SK-N-SH treated with all-trans-retinoic acid at 6 μM for 48 hours (cell line): Measurements from ENCODE around the gene LAMB4.

Experiments
- ATAC-seq: fragments of 200-7000 bp; cut with Tn5 transposase; 3 replicates; pipeline ENCODE4 v1.9.1; 2020; ENCODE audit warnings: mild to moderate bottlenecking, moderate library complexity
- BACH2 ChIP-seq: fragments of 250-450 bp; sonication (Bioruptor Pico); IDR thresholded peaks from 2 replicates; pipeline ENCODE4 v1.9.0; 2021; ENCODE audit warnings: mild to moderate bottlenecking, borderline replicate concordance
- CREB5 ChIP-seq: fragments of 250-450 bp; sonication (Bioruptor Pico); IDR thresholded peaks from 2 replicates; pipeline ENCODE4 v1.5.1; 2020; ENCODE audit warnings: low read depth, mild to moderate bottlenecking, moderate library complexity
- CSDC2 ChIP-seq: fragments of 250-450 bp; sonication (Bioruptor Pico); IDR thresholded peaks from 2 replicates; pipeline ENCODE4 v1.5.0; 2020; ENCODE audit warnings: mild to moderate bottlenecking, moderate library complexity
- ESRRG ChIP-seq: fragments of 250-450 bp; sonication (Bioruptor Pico); IDR thresholded peaks from 2 replicates; pipeline ENCODE4 v1.6.1; 2021; ENCODE audit warnings: mild to moderate bottlenecking
- GLIS3 ChIP-seq: fragments of 250-450 bp; sonication (Bioruptor Pico); IDR thresholded peaks from 2 replicates; pipeline ENCODE4 v1.5.0; 2020; ENCODE audit warnings: mild to moderate bottlenecking, moderate library complexity
- OSR1 ChIP-seq: fragments of 250-450 bp; sonication (Bioruptor Pico); IDR thresholded peaks from 2 replicates; pipeline ENCODE4 v1.8.0; 2022; ENCODE audit warnings: moderate library complexity, mild to moderate bottlenecking, inconsistent platforms
- PATZ1 ChIP-seq: fragments of 250-450 bp; sonication (Bioruptor Pico); IDR thresholded peaks from 2 replicates; pipeline ENCODE4 v1.8.0; 2020; ENCODE audit warnings: mild to moderate bottlenecking, moderate library complexity, borderline replicate concordance
- PPARA ChIP-seq: fragments of 250-450 bp; sonication (Bioruptor Pico); IDR thresholded peaks from 2 replicates; pipeline ENCODE4 v1.5.0; 2020; ENCODE audit warnings: mild to moderate bottlenecking, borderline replicate concordance
- RARB ChIP-seq: fragments of 250-450 bp; sonication (Bioruptor Pico); IDR thresholded peaks from 2 replicates; pipeline ENCODE4 v1.8.0; 2021; ENCODE audit warnings: mild to moderate bottlenecking, moderate library complexity
- SNAI2 ChIP-seq: fragments of 250-450 bp; sonication (Bioruptor Pico); IDR thresholded peaks from 2 replicates; pipeline ENCODE4 v1.5.0; 2020; ENCODE audit warnings: mild to moderate bottlenecking, moderate library complexity
- TCF4 ChIP-seq: fragments of 250-450 bp; sonication (Bioruptor Pico); IDR thresholded peaks from 2 replicates; pipeline ENCODE4 v1.8.0; 2021; ENCODE audit warnings: mild to moderate bottlenecking, moderate library complexity, borderline replicate concordance
- TOX ChIP-seq: fragments of 250-450 bp; sonication (Bioruptor Pico); IDR thresholded peaks from 2 replicates; pipeline ENCODE4 v1.8.0; 2021; ENCODE audit warnings: mild to moderate bottlenecking, moderate library complexity, borderline replicate concordance
- ZC3H10 ChIP-seq: fragments of 250-450 bp; sonication (Bioruptor Pico); IDR thresholded peaks from 2 replicates; pipeline ENCODE4 v1.5.1; 2021; ENCODE audit warnings: mild to moderate bottlenecking, moderate library complexity
- ZFP3 ChIP-seq: fragments of 250-450 bp; sonication (Bioruptor Pico); IDR thresholded peaks from 2 replicates; pipeline ENCODE4 v1.5.0; 2020; ENCODE audit warnings: mild to moderate bottlenecking, moderate library complexity
- ZFP30 ChIP-seq: fragments of 450-650 bp; formaldehyde crosslinking; IDR thresholded peaks from 2 replicates; pipeline ENCODE4 v1.5.0; 2022; ENCODE audit warnings: mild to moderate bottlenecking, moderate library complexity
- ZNF565 ChIP-seq: fragments of 450-650 bp; formaldehyde crosslinking; conservative IDR thresholded peaks from 2 replicates; pipeline ENCODE4 v1.5.0; 2020; ENCODE audit warnings: low read depth, mild to moderate bottlenecking, moderate library complexity
- ZNF70 ChIP-seq: fragments of 450-650 bp; formaldehyde crosslinking; IDR thresholded peaks from 2 replicates; pipeline ENCODE4 v1.5.0; 2020; ENCODE audit warnings: mild to moderate bottlenecking, moderate library complexity
- ZNF8 ChIP-seq: fragments of 450-650 bp; formaldehyde crosslinking; IDR thresholded peaks from 2 replicates; pipeline ENCODE4 v1.5.0; 2020; ENCODE audit warnings: mild to moderate bottlenecking, moderate library complexity
- TF ChIP-seq, protein P1 (sequence below): fragments of 250-450 bp; sonication (Bioruptor Pico); IDR thresholded peaks from 2 replicates; pipeline ENCODE4 v1.5.0; 2020; ENCODE audit warnings: mild to moderate bottlenecking, moderate library complexity
- TF ChIP-seq, protein P2 (sequence below): fragments of 250-450 bp; sonication (Bioruptor Pico); IDR thresholded peaks from 2 replicates; pipeline ENCODE4 v1.8.0; 2021; ENCODE audit warnings: low read depth, mild to moderate bottlenecking, moderate library complexity, borderline replicate concordance

LAMB4 gene

GRCh38 chr7:107980671-107981190 is 149.4 kb downstream of the LAMB4 start:
- no peak for ATAC-seq
- no peak for TF ChIP-seq SNAI2
- TF ChIP-seq ZFP3 (CRISPR knock-in tag) = no peak
- TF ChIP-seq RARB (CRISPR knock-in tag) = no peak

DNA sequence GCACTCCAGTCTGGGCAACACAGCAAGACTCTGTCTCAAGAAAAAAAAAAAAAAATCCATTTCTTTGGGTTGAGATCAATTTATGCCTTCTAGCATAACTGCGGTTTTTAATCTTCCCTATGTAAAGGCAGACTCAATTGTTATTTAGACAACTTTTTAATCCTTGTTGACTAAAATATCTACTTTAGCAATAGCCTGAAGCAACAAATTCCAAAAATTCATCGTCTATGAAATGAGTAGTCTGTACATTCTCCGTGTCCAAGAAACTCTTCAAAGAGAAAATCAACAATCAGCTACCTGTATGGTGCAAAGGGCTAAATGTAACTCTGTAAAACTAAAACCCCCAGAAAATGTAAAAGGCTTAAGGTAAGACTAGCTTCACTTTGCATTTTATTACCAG is 150.0 kb downstream of the LAMB4 start:
- TF ChIP-seq TOX = no peak
- TF ChIP-seq GLIS3 (CRISPR knock-in tag) = no peak
- ATAC-seq = no peak

DNA sequence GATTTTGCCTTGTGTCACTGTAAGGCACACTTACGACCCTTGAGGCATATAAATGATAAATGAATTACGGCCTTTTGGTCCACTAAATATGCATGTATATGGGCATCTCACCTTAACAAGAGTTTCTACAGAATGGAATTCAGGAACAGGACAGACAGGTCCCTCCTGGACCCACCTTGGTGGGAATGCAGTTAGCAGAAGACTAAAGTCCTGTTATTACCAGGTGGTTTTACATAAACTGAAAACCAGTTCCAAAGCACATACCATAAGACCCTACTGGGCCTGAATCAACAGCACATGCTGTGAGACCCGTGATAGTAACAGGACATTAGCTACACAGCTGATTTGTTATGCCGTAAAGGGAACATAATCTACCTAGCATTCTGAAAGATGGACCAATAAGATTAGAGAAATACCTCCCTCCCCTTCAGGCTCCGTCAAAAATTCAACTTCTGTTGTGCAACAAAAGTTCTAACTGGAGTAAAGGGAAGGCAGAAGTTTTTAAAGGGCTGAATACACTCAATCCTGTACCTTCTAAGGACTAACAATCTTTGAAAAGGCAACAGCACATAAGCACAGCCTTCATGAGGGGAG is 151.2 kb downstream of the LAMB4 start:
- no peak for TF ChIP-seq PPARA (CRISPR knock-in tag)
- TF ChIP-seq RARB (CRISPR knock-in tag) = no peak
- TF ChIP-seq OSR1 (CRISPR knock-in tag) = no peak
- no peak for TF ChIP-seq GLIS3 (CRISPR knock-in tag)
- no peak for TF ChIP-seq ZNF8 (CRISPR knock-in tag)
- no peak for TF ChIP-seq ZFP3 (CRISPR knock-in tag)
- no peak for TF ChIP-seq CSDC2
- no peak for TF ChIP-seq ZFP30 (CRISPR knock-in tag)
- TF ChIP-seq SNAI2 = no peak
- no peak for TF ChIP-seq PATZ1 (CRISPR knock-in tag)
- TF ChIP-seq, protein P1, sequence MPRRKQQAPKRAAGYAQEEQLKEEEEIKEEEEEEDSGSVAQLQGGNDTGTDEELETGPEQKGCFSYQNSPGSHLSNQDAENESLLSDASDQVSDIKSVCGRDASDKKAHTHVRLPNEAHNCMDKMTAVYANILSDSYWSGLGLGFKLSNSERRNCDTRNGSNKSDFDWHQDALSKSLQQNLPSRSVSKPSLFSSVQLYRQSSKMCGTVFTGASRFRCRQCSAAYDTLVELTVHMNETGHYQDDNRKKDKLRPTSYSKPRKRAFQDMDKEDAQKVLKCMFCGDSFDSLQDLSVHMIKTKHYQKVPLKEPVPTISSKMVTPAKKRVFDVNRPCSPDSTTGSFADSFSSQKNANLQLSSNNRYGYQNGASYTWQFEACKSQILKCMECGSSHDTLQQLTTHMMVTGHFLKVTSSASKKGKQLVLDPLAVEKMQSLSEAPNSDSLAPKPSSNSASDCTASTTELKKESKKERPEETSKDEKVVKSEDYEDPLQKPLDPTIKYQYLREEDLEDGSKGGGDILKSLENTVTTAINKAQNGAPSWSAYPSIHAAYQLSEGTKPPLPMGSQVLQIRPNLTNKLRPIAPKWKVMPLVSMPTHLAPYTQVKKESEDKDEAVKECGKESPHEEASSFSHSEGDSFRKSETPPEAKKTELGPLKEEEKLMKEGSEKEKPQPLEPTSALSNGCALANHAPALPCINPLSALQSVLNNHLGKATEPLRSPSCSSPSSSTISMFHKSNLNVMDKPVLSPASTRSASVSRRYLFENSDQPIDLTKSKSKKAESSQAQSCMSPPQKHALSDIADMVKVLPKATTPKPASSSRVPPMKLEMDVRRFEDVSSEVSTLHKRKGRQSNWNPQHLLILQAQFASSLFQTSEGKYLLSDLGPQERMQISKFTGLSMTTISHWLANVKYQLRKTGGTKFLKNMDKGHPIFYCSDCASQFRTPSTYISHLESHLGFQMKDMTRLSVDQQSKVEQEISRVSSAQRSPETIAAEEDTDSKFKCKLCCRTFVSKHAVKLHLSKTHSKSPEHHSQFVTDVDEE (CRISPR knock-in tag) = no peak
- TF ChIP-seq, protein P2, sequence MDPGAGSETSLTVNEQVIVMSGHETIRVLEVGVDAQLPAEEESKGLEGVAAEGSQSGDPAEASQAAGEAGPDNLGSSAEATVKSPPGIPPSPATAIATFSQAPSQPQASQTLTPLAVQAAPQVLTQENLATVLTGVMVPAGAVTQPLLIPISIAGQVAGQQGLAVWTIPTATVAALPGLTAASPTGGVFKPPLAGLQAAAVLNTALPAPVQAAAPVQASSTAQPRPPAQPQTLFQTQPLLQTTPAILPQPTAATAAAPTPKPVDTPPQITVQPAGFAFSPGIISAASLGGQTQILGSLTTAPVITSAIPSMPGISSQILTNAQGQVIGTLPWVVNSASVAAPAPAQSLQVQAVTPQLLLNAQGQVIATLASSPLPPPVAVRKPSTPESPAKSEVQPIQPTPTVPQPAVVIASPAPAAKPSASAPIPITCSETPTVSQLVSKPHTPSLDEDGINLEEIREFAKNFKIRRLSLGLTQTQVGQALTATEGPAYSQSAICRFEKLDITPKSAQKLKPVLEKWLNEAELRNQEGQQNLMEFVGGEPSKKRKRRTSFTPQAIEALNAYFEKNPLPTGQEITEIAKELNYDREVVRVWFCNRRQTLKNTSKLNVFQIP = no peak
- no peak for TF ChIP-seq ZC3H10 (CRISPR knock-in tag)
- TF ChIP-seq TCF4 (CRISPR knock-in tag) = no peak
- ATAC-seq = no peak

DNA sequence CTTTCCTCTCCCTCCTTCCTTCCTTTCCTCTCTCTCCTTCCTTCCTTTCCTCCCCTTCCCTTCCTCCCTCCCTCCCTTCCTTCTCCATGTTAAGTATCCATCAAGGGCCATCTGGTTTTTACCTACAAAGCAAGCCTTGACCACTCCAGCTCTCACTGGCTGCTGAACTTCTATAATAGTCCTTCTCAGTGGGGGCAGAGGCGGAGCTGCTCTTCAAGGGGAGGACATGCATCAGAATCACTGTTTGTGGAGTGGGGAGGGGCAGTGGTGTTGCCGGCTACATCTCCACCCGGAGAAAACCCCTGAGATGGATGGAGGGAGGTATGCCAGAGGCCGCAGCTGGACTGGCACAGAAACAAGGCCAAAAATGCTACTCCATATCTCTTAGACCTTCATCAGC is 153.1 kb downstream of the LAMB4 start:
- ATAC-seq = no peak
- TF ChIP-seq ZFP3 (CRISPR knock-in tag) (no peak), ESRRG (CRISPR knock-in tag) (no peak), CREB5 (no peak), ZNF565 (CRISPR knock-in tag) (no peak), PATZ1 (CRISPR knock-in tag) (no peak), ZFP30 (CRISPR knock-in tag) (no peak), TCF4 (CRISPR knock-in tag) (no peak), GLIS3 (CRISPR knock-in tag) (no peak), ZC3H10 (CRISPR knock-in tag) (no peak), BACH2 (CRISPR knock-in tag) (no peak), CSDC2 (no peak), ZNF70 (no peak)
- TF ChIP-seq, protein P1 (CRISPR knock-in tag) = no peak
- TF ChIP-seq, protein P2 = no peak
